Dermis microvascular lymphatic vessel endothelial cell (primary cell): Measurements from ENCODE around the gene SHISA4. TPM values are rescaled to one million over a fixed set of nuclear protein-coding genes. Genes with fewer than 3 reads are reported as not detected.
"Not testable (repeated sequence)": the region's sequence is repeated elsewhere in the genome, so short reads cannot be mapped to it uniquely, and the experiment has no call there.

Experiments used
- DNase-seq, 2 donors: peaks; one replicate each; pipeline versions ENCODE4 v3.0.0 to v3.0.0-alpha.2; 2010; ENCODE audit warnings: low read depth in 2 of 2
- total RNA-seq: library from RNA; depleted of rRNA; stranded (reverse); fragments of >200 nt; gene quantifications from 2 replicates; pipeline ENCODE4 v1.2.1, GENCODE V29; 2014

Gene SHISA4
- total RNA-seq, 1 donor from 2014 or later: 6.2 TPM

DNA sequence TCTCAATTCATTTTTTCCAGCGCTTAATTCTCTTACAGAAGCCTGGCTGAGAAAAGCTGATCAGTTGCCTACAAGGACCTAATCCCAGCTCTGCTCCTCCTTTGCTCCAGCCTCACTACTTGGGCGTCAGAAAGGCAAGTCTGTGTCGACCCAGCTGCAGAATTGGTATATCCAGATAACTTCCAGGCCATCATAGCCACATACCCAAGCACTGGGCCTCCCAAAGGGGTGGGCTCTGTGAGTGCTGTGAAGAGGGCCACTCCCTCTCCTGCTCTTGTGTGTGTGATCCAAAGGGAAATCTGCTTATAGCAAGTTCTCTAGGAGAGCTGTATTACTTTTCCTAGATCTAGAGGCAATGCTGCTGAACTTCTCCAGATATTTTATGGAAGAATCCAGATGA is 39.6 kb downstream of the SHISA4 start:
- no peak for DNase-seq

DNA sequence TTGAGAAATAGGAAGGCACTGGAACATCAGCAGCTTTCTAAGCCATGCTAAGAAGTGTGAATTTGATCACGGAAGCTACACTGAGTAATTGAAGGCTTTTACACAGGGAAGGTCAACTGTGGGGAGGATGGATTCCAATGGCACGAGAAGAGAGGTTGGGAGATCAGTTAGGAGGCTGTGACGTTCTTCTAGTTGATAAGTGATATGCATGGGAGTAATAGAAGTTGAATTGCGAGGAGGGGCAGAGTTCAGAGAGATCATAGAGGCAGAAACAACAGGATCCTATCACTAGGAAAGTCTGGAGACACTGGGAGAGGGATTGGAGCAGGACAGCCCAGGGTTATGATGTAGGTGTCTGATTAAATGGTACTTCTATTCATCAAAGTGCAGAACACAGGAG is 41.4 kb downstream of the SHISA4 start:
- no peak for DNase-seq

DNA sequence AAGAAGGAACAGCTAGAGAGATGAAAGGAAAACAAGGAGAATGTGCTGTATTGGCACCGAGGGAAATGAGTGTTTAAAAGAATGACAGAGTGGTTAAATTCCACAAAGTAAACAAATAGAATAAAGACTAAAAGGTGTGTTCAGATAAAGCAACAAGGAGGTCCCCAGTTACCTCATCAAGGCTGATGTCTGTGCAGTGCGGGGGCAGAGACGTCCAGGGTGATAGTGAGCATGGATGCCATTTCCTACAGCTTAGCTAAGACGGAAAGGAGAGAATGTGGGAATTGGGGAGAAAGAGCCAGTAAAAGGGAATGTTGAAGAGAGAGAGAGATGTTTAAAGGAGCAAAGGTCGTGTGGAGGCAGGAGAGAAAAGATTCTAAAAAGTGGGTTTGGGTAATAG is 42.1 kb downstream of the SHISA4 start:
- DNase-seq: no peak

DNA sequence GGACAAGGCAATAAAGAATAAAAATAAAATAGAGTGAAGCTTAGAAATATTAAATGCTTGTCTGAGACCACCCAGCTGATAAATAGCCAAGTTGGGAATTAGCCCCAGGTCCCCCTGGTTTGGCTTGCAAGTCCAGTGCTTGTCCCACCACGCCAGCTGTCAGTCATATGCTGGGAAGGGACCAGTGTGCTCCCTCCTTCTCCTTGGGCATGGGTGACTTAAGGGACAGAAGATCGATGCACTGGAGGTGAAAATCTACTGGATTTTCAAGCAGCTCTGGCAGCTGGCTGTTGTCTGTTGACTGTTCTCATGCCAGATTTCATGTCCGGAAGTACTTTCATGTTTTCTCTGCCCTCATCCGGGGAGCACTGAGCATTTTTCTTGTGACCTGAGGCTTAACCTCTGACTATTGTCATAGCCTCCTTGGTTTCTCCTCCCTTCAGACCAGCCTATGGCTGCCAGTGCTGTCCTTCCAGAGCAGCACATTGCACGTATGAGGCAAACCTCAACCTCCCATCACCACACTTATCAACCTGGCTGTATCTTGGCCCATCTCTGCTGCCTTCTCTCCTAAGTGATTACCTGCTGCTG is 45.2 kb downstream of the SHISA4 start:
- no peak for DNase-seq

DNA sequence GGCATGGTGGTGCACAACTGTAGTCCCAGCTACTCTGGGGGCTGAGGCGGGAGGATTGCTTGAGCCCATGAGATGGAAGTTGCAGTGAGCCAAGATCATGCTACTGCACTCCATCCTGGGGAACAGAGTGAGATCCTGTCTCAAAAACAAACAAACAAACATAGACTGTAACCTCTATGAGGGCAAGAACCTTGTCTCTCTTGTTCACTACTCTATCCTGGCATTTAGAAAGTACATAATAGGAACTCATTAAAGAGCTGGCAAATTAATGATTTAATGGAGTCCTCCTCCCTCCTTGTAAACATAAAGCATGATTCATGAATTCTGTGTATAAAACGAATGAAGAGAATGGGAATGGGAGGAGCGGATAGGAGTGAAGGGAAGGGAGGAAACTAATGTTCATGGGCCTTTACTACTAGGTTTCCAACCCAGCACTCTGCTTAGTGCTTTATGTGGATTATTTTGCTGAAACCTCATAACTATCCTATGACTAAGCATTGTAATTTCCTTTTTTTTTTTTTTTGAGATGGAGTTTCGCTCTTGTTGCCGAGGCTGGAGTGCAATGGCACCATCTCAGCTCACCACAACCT is 49.0 kb downstream of the SHISA4 start:
- DNase-seq: peak; percentile 60 to 74

DNA sequence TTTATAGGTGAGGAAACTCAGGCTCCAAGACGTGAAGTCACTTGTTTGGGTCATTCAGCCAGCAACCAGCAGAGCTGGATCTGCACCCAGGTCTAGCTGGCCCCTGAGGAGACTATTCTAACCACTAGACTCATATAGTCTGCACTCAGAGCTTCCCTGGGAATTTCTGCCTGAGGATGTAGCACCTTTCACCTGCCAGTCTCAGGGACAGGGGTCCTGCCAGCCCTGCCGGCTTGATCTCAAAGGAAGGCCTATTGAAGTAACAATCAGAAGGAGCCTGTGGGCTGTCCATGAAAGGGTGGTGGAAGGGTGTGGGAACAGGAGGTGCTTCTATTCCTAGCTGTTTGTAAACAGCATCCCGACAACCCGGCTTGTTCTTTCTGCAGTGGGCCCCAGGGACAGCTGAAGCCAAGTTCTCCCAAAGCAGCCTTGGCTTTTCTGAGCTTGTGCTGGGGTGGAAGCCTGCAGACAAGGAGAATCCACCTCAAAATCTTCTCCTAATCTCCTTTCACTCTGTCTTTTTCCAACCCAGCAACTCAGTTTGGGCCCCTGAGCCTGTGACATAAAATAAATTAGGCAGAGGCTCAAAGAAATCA is 49.8 kb downstream of the SHISA4 start:
- no peak for DNase-seq

DNA sequence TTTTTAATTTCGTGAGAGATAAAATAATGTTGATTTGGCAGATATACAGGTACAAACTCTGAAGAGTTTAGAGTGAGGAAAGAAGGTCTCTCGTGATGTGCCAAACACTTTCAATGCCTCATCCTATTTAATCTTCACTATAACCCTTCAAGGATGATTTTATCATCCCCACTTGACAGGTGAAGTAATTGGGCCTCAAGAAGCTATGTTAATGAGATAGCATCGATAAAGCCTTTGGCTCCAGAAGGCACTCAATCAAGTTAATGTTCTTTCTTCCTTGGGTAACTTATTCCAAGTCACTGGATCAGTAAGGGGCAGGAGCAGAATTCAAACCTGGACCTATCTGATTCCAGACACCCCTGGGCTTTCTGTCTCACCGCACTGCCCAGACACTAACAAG is 50.5 kb downstream of the SHISA4 start:
- DNase-seq: no peak

DNA sequence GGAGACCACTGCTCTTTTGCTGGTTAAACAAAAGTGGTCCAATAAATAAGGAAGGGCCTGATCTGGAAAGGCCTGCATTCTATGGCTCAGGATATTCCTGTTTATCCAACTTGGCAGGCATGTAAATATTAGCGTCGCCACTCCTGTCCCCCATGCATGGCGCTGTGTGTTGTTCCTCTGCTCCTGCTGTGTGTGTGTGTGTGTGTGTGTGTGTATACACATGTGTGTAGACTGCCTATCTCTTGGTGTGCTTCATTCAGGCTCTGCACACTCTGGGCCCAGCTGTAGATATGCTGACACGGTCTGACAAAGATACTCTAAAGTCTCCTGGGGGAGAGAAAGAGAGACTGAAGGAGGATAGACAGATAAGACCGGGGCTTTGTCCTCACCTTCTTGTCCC is 50.9 kb downstream of the SHISA4 start:
- no peak for DNase-seq

DNA sequence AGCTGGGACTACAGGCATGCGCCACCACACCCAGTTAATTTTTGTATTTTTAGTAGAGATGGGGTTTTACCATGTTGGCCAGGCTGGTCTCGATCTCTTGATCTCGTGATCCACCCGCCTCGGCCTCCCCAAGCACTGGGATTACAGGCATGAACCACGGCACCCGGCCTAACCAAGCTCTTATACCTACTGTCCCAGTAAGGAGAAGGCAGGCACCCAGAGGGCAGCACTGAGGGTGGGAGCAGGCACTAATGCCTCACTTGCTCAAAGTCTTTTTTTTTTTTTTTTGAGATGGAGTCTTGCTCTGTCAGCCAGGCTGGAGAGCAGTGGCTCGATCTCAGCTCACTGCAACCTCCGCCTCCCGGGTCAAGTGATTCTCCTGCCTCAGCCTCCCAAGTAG is 51.6 kb downstream of the SHISA4 start:
- not testable (repeated sequence) for DNase-seq

DNA sequence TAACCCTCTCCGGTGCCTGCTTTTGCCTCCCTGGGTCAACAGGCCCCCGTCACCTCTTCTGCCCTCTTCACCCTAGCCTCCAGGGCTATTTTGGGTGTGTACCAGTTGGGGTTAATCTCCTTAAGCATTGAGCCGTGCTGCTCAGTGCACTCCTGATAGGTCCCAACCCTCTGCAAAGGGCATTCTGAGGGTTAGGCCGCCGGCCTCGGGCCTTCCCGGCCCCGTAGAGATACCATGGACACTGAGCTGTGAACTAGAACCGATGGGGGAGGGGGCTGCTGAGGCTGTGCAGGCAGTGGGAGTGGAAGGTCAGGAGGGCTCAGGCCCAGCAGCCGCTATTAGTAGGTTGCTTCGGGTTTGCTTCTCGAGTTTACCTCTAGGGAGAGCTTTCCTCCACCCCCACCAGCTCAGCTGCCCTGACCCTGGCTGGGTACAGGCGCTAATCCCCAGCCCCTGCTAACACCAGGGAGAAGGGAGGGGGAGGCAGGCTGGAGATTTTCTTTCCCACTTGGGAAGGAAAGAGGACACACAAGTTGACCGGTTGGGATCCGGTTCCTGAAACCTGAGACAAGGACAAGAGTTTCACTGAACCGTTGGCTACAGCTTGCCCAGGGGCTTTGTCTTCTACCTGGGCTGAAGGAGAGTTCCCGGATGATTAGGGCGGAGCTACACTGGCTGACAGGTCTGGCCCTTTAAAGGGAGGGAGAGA is 52.9 kb downstream of the SHISA4 start:
- no peak for DNase-seq

DNA sequence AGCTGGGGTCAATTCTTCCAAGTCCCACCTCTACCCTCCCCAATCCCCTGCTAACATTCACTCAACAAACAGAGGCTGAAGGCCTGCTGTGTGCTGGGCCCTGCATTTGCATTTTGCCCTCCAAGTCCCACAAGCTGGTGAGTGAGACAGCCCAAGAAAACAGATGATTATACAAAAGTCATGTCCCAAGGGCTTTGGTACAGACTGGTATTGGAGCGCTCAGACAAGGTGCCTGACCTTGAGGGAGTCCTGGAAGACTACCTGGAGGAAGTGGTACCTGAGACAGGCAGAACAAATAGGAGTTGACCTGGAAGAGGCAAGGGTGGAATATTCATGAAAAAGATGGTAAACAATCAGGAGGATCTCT is 53.4 kb downstream of the SHISA4 start:
- no peak for DNase-seq

Other genes starting within 250 kb of the SHISA4 start
- gene IPO9, start 59.7 kb upstream of the SHISA4 start, total RNA-seq: 19.3 and 19.6 TPM in 2 replicates
- gene LMOD1, start 57.6 kb downstream of the SHISA4 start, total RNA-seq: under 0.01 TPM in 1 of 2 replicates, not detected in the other
- 43.5 and 57.9 TPM in 2 replicates for gene TIMM17A, start 66.6 kb downstream of the SHISA4 start, total RNA-seq
- gene RNPEP, start 93.8 kb downstream of the SHISA4 start, total RNA-seq: 37.7 and 41.8 TPM in 2 replicates
- under 0.01 and 0.13 TPM in 2 replicates for gene ELF3, start 121.7 kb downstream of the SHISA4 start, total RNA-seq
- gene GPR37L1, start 234.0 kb downstream of the SHISA4 start, total RNA-seq: not detected in 2 replicates